Activated naive CD4-positive, alpha-beta T cell treated with anti-CD3 and anti-CD28 coated beads, Interleukin-2, amount 10 ng/mL, durations not matched to agents 7 days and 5 days (primary cell): ENCODE results near the gene WWOX.
"Not testable (repeated sequence)": the region's sequence is repeated elsewhere in the genome, so short reads cannot be mapped to it uniquely, and the experiment has no call there.

Source experiments
- CTCF ChIA-PET: fragments of 350-600 bp; sonication (Branson Sonifier 250); formaldehyde crosslinking; loops from one replicate; lab custom pipeline; 2021; ENCODE audit warnings: antibody characterized with exemption; lab: Charles Lee
- DNase-seq: peaks from one replicate; pipeline ENCODE4 v3.0.0-alpha.2; 2020
- H3K27ac Mint-ChIP-seq: one replicate; pipeline ENCODE4 v1.8.0; 2021; ENCODE audit warnings: mild to moderate bottlenecking, moderate library complexity, mixed read lengths
- H3K27me3 Mint-ChIP-seq: one replicate; pipeline ENCODE4 v1.8.0; 2021; ENCODE audit warnings: mild to moderate bottlenecking, mixed read lengths
- H3K36me3 Mint-ChIP-seq: one replicate; pipeline ENCODE4 v1.8.0; 2021; ENCODE audit warnings: mixed read lengths
- H3K4me1 Mint-ChIP-seq: one replicate; pipeline ENCODE4 v1.8.0; 2021; ENCODE audit warnings: mixed read lengths
- H3K4me3 Mint-ChIP-seq: one replicate; pipeline ENCODE4 v1.8.0; 2021; ENCODE audit warnings: mild to moderate bottlenecking, moderate library complexity, mixed read lengths
- H3K9me3 Mint-ChIP-seq: one replicate; pipeline ENCODE4 v1.8.0; 2021; ENCODE audit warnings: mixed read lengths

The WWOX gene

GRCh38 chr16:79042141-79042540 lies 942.7 kb downstream of the WWOX start:
- DNase-seq: no peak
- CTCF ChIA-PET: interaction anchor here (1.3 kb wide), 1 partner anchor 560 kb away, joined by 4 read pairs; no protein-coding TSS in a partner anchor
- Mint-ChIP-seq H3K9me3 (no peaks in the 10 kb centered on the region), H3K4me1 (peaks cover 11% of the 10 kb centered on the region), H3K36me3 (no peaks in the 10 kb centered on the region), H3K27ac (no peak overlapping the region), H3K4me3 (no peak overlapping the region), H3K27me3 (no peaks in the 10 kb centered on the region)

- no peak overlapping the region for H3K27ac Mint-ChIP-seq
- H3K9me3 Mint-ChIP-seq: no peaks in the 10 kb centered on the region
- peaks cover 11% of the 10 kb centered on the region for H3K4me1 Mint-ChIP-seq
- no peaks in the 10 kb centered on the region for H3K36me3 Mint-ChIP-seq
- H3K27me3 Mint-ChIP-seq: no peaks in the 10 kb centered on the region
- peak; percentile 29 for DNase-seq
- CTCF ChIA-PET: interaction anchor here (1.2 to 1.3 kb wide), 2 partner anchors 222 to 559 kb away, joined by 3 to 4 read pairs; no protein-coding TSS in a partner anchor
- no peak overlapping the region for H3K4me3 Mint-ChIP-seq
Measured at GRCh38 chr16:79042886-79043285, 943.4 kb downstream of the WWOX start.

GRCh38 chr16:79045191-79045590 lies 945.7 kb downstream of the WWOX start:
- Mint-ChIP-seq H3K4me3 (no peak overlapping the region), H3K9me3 (no peaks in the 10 kb centered on the region), H3K27me3 (no peaks in the 10 kb centered on the region), H3K27ac (no peak overlapping the region), H3K36me3 (no peaks in the 10 kb centered on the region), H3K4me1 (peaks cover 11% of the 10 kb centered on the region)
- CTCF ChIA-PET: interaction anchor here (0.7 to 0.9 kb wide), 2 partner anchors 14 to 339 kb away, joined by 3 read pairs; no protein-coding TSS in a partner anchor
- DNase-seq: no peak

GRCh38 chr16:79047337-79047736 lies 947.9 kb downstream of the WWOX start:
- CTCF ChIA-PET: interaction anchor here (0.6 kb wide), 1 partner anchor 1044 kb away, joined by 3 read pairs; no protein-coding TSS in a partner anchor
- Mint-ChIP-seq H3K27ac (no peak overlapping the region), H3K9me3 (peaks cover 3% of the 10 kb centered on the region), H3K27me3 (no peaks in the 10 kb centered on the region), H3K4me1 (peaks cover 11% of the 10 kb centered on the region), H3K36me3 (no peaks in the 10 kb centered on the region), H3K4me3 (no peak overlapping the region)
- DNase-seq: peak; percentile 29

- Mint-ChIP-seq H3K27ac (no peak overlapping the region), H3K27me3 (no peaks in the 10 kb centered on the region), H3K36me3 (no peaks in the 10 kb centered on the region), H3K4me1 (no peaks in the 10 kb centered on the region), H3K4me3 (no peak overlapping the region), H3K9me3 (peaks cover 5% of the 10 kb centered on the region)
- CTCF ChIA-PET: no interaction called here
- DNase-seq: no peak
Measured at GRCh38 chr16:79049040-79049439, 949.6 kb downstream of the WWOX start.

- no peak for DNase-seq
- CTCF ChIA-PET: no interaction called here
- Mint-ChIP-seq H3K27ac (no peak overlapping the region), H3K4me3 (no peak overlapping the region), H3K9me3 (peaks cover 5% of the 10 kb centered on the region), H3K27me3 (no peaks in the 10 kb centered on the region), H3K36me3 (no peaks in the 10 kb centered on the region), H3K4me1 (no peaks in the 10 kb centered on the region)
Measured at GRCh38 chr16:79050063-79050462, 950.6 kb downstream of the WWOX start.

DNA sequence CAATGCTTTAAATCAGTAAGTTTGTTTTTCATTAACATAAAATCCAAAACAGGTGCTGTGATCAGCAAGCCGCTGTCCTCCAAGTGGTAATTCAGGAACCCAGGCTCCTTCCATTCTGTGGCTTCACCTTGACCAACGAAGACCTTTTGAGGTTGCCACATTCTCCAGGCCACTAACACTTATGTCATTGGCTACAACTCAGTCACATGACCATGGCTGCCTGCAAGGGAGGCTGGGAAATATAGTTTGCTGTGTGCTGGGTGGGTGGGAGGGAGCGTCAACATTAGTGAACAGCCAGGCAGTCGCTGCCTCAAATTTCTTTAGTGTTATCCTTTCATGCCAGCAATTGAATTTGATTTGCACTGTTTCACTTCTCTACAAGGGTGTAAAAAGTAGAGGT lies 951.9 kb downstream of the WWOX start:
- CTCF ChIA-PET: no interaction called here
- no peaks in the 10 kb centered on the region for H3K27me3 Mint-ChIP-seq
- no peak overlapping the region for H3K27ac Mint-ChIP-seq
- no peak overlapping the region for H3K4me3 Mint-ChIP-seq
- peaks cover 5% of the 10 kb centered on the region for H3K9me3 Mint-ChIP-seq
- no peak for DNase-seq
- no peaks in the 10 kb centered on the region for H3K36me3 Mint-ChIP-seq
- H3K4me1 Mint-ChIP-seq: no peaks in the 10 kb centered on the region

DNA sequence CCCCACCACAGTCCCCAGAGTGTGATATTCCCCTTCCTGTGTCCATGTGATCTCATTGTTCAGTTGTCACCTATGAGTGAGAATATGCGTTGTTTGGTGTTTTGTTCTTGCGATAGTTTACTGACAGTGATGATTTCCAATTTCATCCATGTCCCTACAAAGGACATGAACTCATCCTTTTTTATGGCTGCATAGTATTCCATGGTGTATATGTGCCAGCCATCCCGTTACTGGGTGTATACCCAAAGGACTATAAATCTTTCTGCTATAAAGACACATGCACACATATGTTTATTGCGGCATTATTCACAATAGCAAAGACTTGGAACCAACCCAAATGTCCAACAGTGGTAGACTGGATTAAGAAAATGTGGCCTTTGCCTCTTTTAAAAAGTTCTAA lies 952.7 kb downstream of the WWOX start:
- H3K36me3 Mint-ChIP-seq, H3K4me1 Mint-ChIP-seq, DNase-seq, H3K9me3 Mint-ChIP-seq, H3K4me3 Mint-ChIP-seq, H3K27ac Mint-ChIP-seq, H3K27me3 Mint-ChIP-seq, CTCF ChIA-PET: not testable (repeated sequence)

GRCh38 chr16:79053577-79053976 lies 954.1 kb downstream of the WWOX start:
- no peak overlapping the region for H3K4me3 Mint-ChIP-seq
- H3K36me3 Mint-ChIP-seq: no peaks in the 10 kb centered on the region
- peaks cover 4% of the 10 kb centered on the region for H3K27me3 Mint-ChIP-seq
- DNase-seq: no peak
- no peaks in the 10 kb centered on the region for H3K4me1 Mint-ChIP-seq
- peaks cover 5% of the 10 kb centered on the region for H3K9me3 Mint-ChIP-seq
- CTCF ChIA-PET: no interaction called here
- H3K27ac Mint-ChIP-seq: no peak overlapping the region

- peaks cover 5% of the 10 kb centered on the region for H3K9me3 Mint-ChIP-seq
- H3K27me3 Mint-ChIP-seq: peaks cover 4% of the 10 kb centered on the region
- CTCF ChIA-PET: no interaction called here
- no peak overlapping the region for H3K4me3 Mint-ChIP-seq
- no peak for DNase-seq
- H3K27ac Mint-ChIP-seq: no peak overlapping the region
- no peaks in the 10 kb centered on the region for H3K36me3 Mint-ChIP-seq
- no peaks in the 10 kb centered on the region for H3K4me1 Mint-ChIP-seq
Measured at GRCh38 chr16:79054211-79054984, 954.9 kb downstream of the WWOX start.

- Mint-ChIP-seq H3K9me3 (peaks cover 5% of the 10 kb centered on the region), H3K4me3 (no peak overlapping the region), H3K27me3 (peaks cover 4% of the 10 kb centered on the region), H3K36me3 (no peaks in the 10 kb centered on the region), H3K27ac (no peak overlapping the region), H3K4me1 (no peaks in the 10 kb centered on the region)
- CTCF ChIA-PET: interaction anchor here (1.1 kb wide), 1 partner anchor 217 kb away, joined by 3 read pairs; no protein-coding TSS in a partner anchor
- no peak for DNase-seq
Measured at GRCh38 chr16:79055251-79055970, 956.0 kb downstream of the WWOX start.

GRCh38 chr16:79061181-79061580 lies 961.7 kb downstream of the WWOX start:
- no peak for DNase-seq
- Mint-ChIP-seq H3K27me3 (peaks cover 4% of the 10 kb centered on the region), H3K27ac (no peak overlapping the region), H3K36me3 (no peaks in the 10 kb centered on the region), H3K4me1 (no peaks in the 10 kb centered on the region), H3K9me3 (peaks cover 2% of the 10 kb centered on the region), H3K4me3 (no peak overlapping the region)
- CTCF ChIA-PET: interaction anchor here (0.5 to 0.6 kb wide), 2 partner anchors 13 to 160 kb away, joined by 3 read pairs; no protein-coding TSS in a partner anchor

DNA sequence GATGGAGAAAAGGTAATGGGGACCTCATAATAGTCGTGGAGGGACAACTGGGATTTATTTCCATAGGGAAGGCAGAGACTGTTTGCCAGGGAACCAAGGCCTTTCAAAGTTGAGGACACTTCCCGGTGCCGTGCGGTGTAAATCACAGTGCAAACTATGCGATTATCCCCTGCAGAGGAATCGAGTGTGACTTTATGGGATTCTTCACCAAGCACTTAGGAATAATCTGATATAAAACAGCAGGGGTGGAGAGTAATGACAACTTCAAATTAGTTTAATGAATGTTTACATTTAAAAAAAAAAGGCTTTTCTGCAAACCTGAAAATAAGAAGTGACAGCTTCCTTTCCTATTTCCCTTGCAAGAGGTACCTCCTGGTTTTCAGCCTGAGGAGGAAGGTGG lies 962.9 kb downstream of the WWOX start:
- peaks cover 2% of the 10 kb centered on the region for H3K9me3 Mint-ChIP-seq
- no peaks in the 10 kb centered on the region for H3K36me3 Mint-ChIP-seq
- no peak for DNase-seq
- no peaks in the 10 kb centered on the region for H3K4me1 Mint-ChIP-seq
- peaks cover 4% of the 10 kb centered on the region for H3K27me3 Mint-ChIP-seq
- no peak overlapping the region for H3K4me3 Mint-ChIP-seq
- CTCF ChIA-PET: no interaction called here
- no peak overlapping the region for H3K27ac Mint-ChIP-seq

- H3K27me3 Mint-ChIP-seq: peaks cover 4% of the 10 kb centered on the region
- H3K36me3 Mint-ChIP-seq: no peaks in the 10 kb centered on the region
- peaks cover 2% of the 10 kb centered on the region for H3K9me3 Mint-ChIP-seq
- CTCF ChIA-PET: no interaction called here
- H3K4me3 Mint-ChIP-seq: no peak overlapping the region
- H3K4me1 Mint-ChIP-seq: no peaks in the 10 kb centered on the region
- no peak for DNase-seq
- H3K27ac Mint-ChIP-seq: no peak overlapping the region
Measured at GRCh38 chr16:79062821-79063220, 963.4 kb downstream of the WWOX start.
